ENCODE measurements around the gene SLC26A11. TPM values are rescaled to one million over a fixed set of nuclear protein-coding genes. Genes with fewer than 3 reads are reported as not detected.
A peak's percentile ranks its signal among the peaks of the same experiment; 100 is the strongest.

The SLC26A11 gene
- total and polyA plus RNA-seq, 2 of the 13 experiments (the other 11 are each of a cell fraction or from before 2014, with no cell fraction given), result 8.7 to 13.2 TPM

DNA sequence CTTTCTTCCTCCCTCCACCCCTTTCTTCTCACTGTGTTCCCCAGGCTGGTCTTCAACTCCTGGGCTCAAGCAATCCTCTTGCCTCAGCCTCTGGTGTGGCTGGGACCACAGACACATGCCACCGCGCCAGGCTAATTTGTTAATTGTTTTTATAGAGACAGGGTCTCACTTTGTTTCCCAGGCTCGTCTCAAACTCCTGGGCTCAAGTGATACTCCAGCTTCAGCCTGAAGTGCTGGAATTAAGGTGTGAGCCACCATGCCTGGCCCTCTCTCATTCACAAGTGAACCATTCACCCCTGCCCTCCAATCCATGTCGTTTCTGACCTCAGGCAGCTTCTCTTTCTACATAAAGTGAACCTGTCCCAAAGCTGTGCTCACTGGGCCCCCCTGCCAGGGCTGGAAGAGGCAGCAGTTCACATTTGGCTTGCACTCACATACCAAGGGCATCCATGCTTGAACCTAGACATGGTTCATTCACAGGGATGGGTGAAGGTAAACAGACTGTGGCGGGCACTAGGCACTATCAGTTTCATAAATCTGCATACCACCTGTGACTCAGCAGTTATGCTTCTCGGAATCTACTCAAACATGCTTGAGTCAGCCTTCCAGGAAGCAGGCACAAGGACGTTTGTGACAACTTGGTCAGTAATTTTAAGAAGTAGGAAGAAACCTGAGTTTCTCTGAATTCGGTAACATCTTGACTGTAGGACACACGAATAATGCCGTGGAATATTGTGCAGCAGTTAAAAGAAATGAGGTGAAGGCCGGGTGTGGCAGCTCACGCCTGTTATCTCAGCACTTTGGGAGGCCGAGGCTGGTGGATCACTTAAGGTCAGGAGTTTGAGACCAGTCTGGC, 34.4 kb downstream of the SLC26A11 start (continued):
- TF ChIP-seq ZNF10 (CRISPR knock-in tag; IDR thresholded peaks at IDR 0.05; ENCODE audit: borderline replicate concordance, low read depth) (no peak), ZNF468 (CRISPR knock-in tag; IDR thresholded peaks at IDR 0.05) (no peak), U2AF2 (IDR thresholded peaks at IDR 0.05; ENCODE audit: low read depth, low read length) (no peak), RCOR2 (CRISPR knock-in tag; IDR thresholded peaks at IDR 0.05) (no peak), ZBTB42 (CRISPR knock-in tag; IDR thresholded peaks at IDR 0.05) (no peak), NR2F6 (IDR thresholded peaks at IDR 0.05) (peak; percentile 31; the same call in 1 of the 2 replicates), NR2F6 (CRISPR knock-in tag; IDR thresholded peaks at IDR 0.05) (no peak), SPEN (CRISPR knock-in tag; IDR thresholded peaks at IDR 0.05; ENCODE audit: low read depth) (no peak), PCBP1 (IDR thresholded peaks at IDR 0.05; ENCODE audit: borderline replicate concordance, low read depth, low read length) (no peak), TBP (CRISPR knock-in tag; IDR thresholded peaks at IDR 0.05) (no peak), ZNF362 (CRISPR knock-in tag; IDR thresholded peaks at IDR 0.05; ENCODE audit: borderline replicate concordance) (no peak), JUND (CRISPR knock-in tag; IDR thresholded peaks at IDR 0.05) (no peak), ZNF432 (CRISPR knock-in tag; IDR thresholded peaks at IDR 0.05; ENCODE audit: borderline replicate concordance) (no peak), KDM1A (CRISPR knock-in tag; IDR thresholded peaks at IDR 0.05) (no peak), FOXC1 (CRISPR knock-in tag; IDR thresholded peaks at IDR 0.05; ENCODE audit: borderline replicate concordance) (no peak), BCL3 (CRISPR knock-in tag; IDR thresholded peaks at IDR 0.05) (peak; percentile 60; the same call in 1 of the 2 replicates), ZNF644 (CRISPR knock-in tag; IDR thresholded peaks at IDR 0.05; ENCODE audit: low read depth) (0 out of 2 replicates have a peak, but pooled peaks have one; percentile 29), KLF11 (CRISPR knock-in tag; IDR thresholded peaks at IDR 0.05) (peak; percentile 56; the same call in 1 of the 2 replicates), ATRX (CRISPR knock-in tag; IDR thresholded peaks at IDR 0.05; ENCODE audit: borderline replicate concordance) (no peak), ZNF7 (CRISPR knock-in tag; IDR thresholded peaks at IDR 0.05) (no peak), FOXJ3 (CRISPR knock-in tag; IDR thresholded peaks at IDR 0.05; ENCODE audit: borderline replicate concordance) (no peak), SALL1 (CRISPR knock-in tag; IDR thresholded peaks at IDR 0.05) (peak; percentile 63), HES4 (CRISPR knock-in tag; IDR thresholded peaks at IDR 0.05; ENCODE audit: borderline replicate concordance) (no peak)
- TF ChIP-seq, protein P1, sequence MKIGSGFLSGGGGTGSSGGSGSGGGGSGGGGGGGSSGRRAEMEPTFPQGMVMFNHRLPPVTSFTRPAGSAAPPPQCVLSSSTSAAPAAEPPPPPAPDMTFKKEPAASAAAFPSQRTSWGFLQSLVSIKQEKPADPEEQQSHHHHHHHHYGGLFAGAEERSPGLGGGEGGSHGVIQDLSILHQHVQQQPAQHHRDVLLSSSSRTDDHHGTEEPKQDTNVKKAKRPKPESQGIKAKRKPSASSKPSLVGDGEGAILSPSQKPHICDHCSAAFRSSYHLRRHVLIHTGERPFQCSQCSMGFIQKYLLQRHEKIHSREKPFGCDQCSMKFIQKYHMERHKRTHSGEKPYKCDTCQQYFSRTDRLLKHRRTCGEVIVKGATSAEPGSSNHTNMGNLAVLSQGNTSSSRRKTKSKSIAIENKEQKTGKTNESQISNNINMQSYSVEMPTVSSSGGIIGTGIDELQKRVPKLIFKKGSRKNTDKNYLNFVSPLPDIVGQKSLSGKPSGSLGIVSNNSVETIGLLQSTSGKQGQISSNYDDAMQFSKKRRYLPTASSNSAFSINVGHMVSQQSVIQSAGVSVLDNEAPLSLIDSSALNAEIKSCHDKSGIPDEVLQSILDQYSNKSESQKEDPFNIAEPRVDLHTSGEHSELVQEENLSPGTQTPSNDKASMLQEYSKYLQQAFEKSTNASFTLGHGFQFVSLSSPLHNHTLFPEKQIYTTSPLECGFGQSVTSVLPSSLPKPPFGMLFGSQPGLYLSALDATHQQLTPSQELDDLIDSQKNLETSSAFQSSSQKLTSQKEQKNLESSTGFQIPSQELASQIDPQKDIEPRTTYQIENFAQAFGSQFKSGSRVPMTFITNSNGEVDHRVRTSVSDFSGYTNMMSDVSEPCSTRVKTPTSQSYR (CRISPR knock-in tag; IDR thresholded peaks at IDR 0.05; ENCODE audit: borderline replicate concordance), result peak; percentile 37; the same call in 1 of the 2 replicates

Measured in HepG2 (cell line).